HS-5 (cell line): ENCODE data around the gene MAMSTR.
"Not testable (repeated sequence)": the region's sequence is repeated elsewhere in the genome, so short reads cannot be mapped to it uniquely, and the experiment has no call there.

Experiments
- DNase-seq: peaks from one replicate; pipeline ENCODE4 v3.0.0-alpha.2; 2012; ENCODE audit warnings: low read depth

Gene MAMSTR

GRCh38 chr19:48719263-48720171, at the start of gene MAMSTR:
TSS of gene MAMSTR (minus strand) at chr19:48719725. CDS start at chr19:48719031, 694 bp downstream.
- DNase-seq = no peak

- DNase-seq = no peak
Measured at GRCh38 chr19:48768994-48769713, 49.6 kb upstream of the MAMSTR start.

GRCh38 chr19:48768171-48768753, 48.7 kb upstream of the MAMSTR start:
- DNase-seq = not testable (repeated sequence)

GRCh38 chr19:48765816-48766215, 46.3 kb upstream of the MAMSTR start:
- DNase-seq = not testable (repeated sequence)

- DNase-seq = no peak
Measured at GRCh38 chr19:48760504-48761205, 41.1 kb upstream of the MAMSTR start.

- DNase-seq = no peak
Measured at GRCh38 chr19:48757741-48758144, 38.2 kb upstream of the MAMSTR start.

- DNase-seq = no peak
Measured at GRCh38 chr19:48757089-48757675, 37.7 kb upstream of the MAMSTR start.

- no peak for DNase-seq
Measured at GRCh38 chr19:48756686-48757085, 37.2 kb upstream of the MAMSTR start.

GRCh38 chr19:48756212-48756611, 36.7 kb upstream of the MAMSTR start:
- DNase-seq = no peak

GRCh38 chr19:48755787-48756186, 36.3 kb upstream of the MAMSTR start:
- no peak for DNase-seq

- no peak for DNase-seq
Measured at GRCh38 chr19:48755084-48755641, 35.6 kb upstream of the MAMSTR start, which contains the start of gene FGF21. TSS of gene FGF21 (plus strand) at chr19:48755524. CDS start at chr19:48756237, 713 bp downstream.

- DNase-seq = no peak
Measured at GRCh38 chr19:48752496-48753365, 33.2 kb upstream of the MAMSTR start, which contains the start of gene FUT1. TSS of gene FUT1 (minus strand) at chr19:48752641. CDS start at chr19:48751281, 1,360 bp downstream.

- no peak for DNase-seq
Measured at GRCh38 chr19:48751845-48752495, 32.4 kb upstream of the MAMSTR start.

- DNase-seq = no peak
Measured at GRCh38 chr19:48750771-48751504, 31.4 kb upstream of the MAMSTR start.

- no peak for DNase-seq
Measured at GRCh38 chr19:48750351-48750750, 30.8 kb upstream of the MAMSTR start.

GRCh38 chr19:48749571-48750198, 30.2 kb upstream of the MAMSTR start:
- no peak for DNase-seq

GRCh38 chr19:48746738-48747575, 27.4 kb upstream of the MAMSTR start, which contains the start of gene IZUMO1:
TSS of gene IZUMO1 (minus strand) at chr19:48746909. CDS start at chr19:48745859, 1,050 bp downstream.
- peak; percentile 35 for DNase-seq
